Activated CD4-positive, CD25-positive, alpha-beta regulatory T cell treated with anti-CD3 and anti-CD28 coated beads, Interleukin-2, amount 50 U/mL, for 16 hours (primary cell): ENCODE results near the gene FAM180B.
"Not testable (repeated sequence)": the region's sequence is repeated elsewhere in the genome, so short reads cannot be mapped to it uniquely, and the experiment has no call there.

ENCODE experiments used
- DNase-seq: peaks from one replicate; pipeline ENCODE4 v3.0.0-alpha.2; 2020; ENCODE audit warnings: low read depth, low spot score

The FAM180B gene, protein sequence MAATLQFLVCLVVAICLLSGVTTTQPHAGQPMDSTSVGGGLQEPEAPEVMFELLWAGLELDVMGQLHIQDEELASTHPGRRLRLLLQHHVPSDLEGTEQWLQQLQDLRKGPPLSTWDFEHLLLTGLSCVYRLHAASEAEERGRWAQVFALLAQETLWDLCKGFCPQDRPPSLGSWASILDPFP

GRCh38 chr11:47586098-47586855 lies at the start of gene FAM180B:
TSS of gene FAM180B (plus strand) at chr11:47586678. CDS start at chr11:47586769, 91 bp downstream.
- DNase-seq, result no peak

- no peak for DNase-seq
Measured at GRCh38 chr11:47536915-47537314, 49.6 kb upstream of the FAM180B start.

DNA sequence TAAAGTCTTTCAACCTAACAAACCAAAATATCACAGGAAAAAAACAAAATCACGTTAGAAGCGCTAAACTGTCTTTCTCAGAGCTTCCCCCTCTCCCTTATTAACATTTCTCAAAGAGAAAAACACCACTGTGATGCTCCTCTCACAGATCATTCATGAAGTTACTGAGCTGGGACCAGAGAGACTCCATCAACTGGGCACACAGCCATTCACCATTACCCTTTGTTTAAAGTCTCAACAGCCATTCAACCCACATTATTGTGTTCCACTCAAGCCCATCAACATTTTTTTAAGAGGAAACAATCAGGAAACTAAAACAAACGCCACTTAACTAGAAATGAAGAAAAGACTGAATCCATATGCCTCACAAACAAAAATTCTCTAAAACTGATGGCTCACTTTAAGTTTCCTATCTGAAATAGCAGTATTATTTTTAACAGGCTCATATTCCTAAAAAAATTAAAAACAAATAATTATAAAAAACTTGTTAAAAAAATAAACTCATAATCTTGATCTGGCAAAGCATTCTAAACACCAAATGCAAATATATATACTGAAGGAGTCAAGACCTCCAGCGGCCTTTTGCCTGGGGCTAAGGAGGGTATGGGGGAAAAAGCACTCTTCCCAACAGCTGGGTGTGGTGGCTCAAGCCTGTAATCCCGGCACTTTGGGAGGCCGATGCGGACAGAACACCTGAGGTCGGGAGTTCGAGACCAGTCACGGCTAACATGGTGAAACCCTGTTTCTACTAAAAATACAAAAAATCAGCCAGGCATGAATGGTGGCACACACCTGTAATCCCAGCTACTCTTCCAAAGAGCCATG lies 47.5 kb upstream of the FAM180B start:
- no peak for DNase-seq

GRCh38 chr11:47539681-47540039 lies 46.8 kb upstream of the FAM180B start:
- no peak for DNase-seq

DNA sequence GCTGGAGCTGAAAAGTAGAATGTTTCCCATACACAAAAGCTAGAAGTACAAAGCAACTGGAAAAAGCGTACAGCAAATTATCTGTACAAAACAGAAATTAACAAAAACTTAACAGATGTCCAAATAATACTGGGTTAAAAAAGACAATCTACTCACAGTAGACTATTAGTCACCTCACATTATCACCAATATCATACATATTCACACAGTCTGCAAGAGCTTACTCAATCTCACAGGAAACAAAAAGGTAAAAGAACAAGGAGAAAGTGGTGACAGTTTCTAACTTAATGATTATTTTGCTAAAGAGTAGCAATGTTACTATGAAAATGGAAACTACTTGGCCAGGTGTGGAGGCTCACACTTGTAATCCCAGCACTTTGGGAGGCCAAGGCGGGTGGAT lies 45.4 kb upstream of the FAM180B start:
- DNase-seq, result no peak

DNA sequence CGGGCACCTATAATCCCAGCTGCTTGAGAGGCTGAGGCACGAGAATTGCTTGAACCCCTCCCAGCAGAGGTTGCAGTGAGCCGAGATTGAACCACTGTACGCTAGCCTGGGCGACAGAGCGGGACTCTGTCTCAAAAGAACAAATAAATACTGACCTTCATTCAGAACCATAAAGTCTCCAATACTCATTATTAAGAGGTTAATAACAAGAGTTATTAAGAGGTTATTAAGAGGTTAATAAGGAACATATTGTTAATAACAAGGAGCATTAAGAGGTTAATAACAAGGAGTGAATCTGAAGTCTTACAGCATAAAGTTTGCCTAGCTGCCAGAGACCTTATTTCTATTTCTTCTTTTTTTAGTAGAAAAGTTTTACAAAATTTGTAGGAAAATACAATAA lies 41.2 kb upstream of the FAM180B start:
- no peak for DNase-seq

DNA sequence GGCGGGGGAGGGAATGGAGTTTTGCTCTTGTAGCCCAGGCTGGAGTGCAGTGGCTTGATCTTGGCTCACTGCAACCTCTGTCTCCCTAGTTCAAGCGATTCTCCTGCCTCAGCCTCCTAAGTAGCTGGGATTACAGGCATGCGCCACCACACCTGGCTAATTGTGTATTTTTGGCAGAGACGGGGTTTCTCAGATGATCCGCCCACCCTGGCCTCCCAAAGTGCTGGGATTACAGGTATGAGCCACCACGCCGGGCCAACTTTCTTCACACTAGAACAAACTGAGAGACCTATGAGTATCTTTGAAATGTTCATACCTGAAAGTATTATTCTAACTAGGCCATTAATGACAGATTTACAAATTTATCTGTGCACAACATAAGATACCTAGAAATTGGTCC lies 40.2 kb upstream of the FAM180B start:
- DNase-seq, result not testable (repeated sequence)

GRCh38 chr11:47550288-47551047 lies 36.0 kb upstream of the FAM180B start:
- no peak for DNase-seq

DNA sequence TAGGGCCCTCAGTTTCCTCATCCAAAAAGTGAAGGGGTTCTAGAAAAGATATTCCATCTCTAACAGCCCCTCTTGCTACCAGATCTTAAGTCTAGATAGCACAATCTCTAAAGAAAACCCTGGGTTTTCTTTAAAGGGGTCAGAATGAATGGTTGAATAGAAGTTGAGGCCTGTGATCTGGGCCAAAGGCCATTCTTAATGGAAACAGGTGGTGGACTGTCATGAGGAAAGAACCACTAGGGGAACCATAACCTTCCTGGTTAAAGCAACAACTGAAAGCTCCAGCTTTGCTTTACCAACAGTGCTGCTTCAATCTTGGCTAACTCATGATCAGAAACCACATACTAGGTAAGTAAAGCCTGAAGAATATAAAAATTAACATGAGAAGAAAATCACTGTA lies 35.4 kb upstream of the FAM180B start:
- no peak for DNase-seq

DNA sequence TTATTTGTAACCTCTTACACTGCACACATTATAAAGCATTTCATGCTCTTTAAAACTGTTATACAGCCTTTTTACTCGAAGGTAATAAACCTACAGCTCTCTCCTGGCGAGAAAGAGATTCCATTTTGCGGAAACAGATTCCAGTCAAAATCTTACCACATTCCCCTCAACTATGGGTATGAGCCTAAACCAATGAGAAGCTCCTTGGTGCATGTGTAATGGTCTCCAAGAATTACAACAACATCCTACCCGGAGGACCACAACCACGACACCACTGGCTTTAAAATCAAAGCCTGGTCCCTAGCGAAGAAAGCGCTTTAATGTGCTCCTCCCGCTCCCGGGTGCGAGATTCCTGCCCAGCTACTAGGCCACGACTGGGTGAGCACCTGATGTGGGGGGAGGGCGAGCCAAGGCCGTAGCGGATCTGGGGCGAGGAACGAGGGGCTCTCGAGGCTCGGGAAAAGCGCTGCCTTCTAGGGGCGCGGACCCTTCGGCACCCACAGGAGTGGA lies 34.4 kb upstream of the FAM180B start:
- no peak for DNase-seq

DNA sequence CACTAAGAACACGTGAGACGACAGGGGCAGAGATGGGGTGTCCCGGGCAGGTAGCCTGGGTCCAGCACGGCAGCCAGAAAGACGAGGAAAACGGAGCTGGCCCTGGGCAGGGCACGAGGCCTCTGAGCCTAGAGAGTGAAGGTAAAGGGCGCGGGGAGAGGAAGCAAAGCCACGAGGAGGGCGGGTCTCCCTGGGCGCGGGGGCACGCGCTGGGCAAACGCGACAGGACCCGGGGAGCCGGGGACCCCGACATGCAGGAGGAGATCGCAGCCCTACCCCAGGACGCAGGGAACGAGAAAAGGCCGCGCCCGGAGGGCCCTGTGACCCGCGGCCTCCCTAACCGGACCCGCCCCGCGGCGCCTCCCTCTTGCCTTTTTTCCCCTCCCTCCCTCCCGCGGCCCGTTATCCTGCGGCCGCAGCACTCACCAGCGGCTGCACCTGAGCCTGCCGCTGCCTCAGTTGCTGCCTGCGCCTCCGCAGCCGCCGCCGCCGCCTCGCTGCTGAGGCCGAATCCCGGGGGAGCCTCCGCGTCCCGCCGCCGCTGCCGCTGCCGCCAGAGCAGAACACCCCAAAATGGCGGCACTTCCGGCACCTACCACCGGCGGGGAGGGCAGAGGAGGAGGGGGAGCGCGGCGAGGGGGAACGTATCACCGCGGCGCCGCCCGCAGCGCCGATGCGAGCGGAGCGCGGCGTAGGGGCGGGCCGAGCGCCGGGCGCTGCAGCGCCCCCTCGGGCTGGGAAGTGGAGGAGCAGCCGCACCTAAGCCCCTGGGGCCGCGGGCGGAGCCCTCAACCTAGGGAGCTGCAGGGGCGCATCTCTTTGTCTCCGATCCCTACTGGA lies 33.7 kb upstream of the FAM180B start, which contains the start of gene CELF1:
CELF1 (minus strand) TSS at position 567 of the 840 bp plus-strand sequence. CDS start 53,609 bp downstream, outside the sequence.
- DNase-seq, result peak; percentile 89

DNA sequence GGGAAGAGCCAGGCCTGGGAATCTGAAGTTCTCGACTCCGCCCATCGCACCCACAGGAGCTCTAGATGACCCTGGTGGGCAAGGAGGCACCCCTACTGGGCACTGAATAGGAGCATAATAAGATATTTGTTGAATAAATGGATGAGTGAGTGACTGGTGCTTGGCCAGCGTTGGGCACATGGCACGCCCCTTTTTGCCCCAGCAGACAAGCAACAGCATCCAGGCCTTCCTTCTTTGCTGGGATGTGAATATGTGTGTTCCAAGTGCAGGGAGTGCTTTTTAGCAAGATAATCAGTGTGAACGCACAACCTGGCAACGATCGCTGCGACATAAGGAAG lies 33.1 kb upstream of the FAM180B start:
- DNase-seq, result no peak

- DNase-seq, result not testable (repeated sequence)
Measured at GRCh38 chr11:47557004-47557403, 29.5 kb upstream of the FAM180B start.

DNA sequence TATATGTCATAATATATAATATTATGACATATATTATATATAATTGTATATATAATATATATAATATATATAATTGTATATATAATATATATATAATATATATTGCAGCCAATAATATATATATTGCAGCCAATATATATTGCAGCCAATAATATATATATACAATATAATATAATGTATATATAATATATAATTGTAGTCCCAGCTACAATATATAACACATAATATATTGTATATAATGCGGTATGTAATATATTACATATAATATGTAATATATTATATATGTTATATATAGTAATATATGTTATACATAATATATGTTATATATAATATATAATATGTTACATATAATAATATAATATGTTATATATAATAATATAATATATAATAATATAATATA lies 27.8 kb upstream of the FAM180B start:
- no peak for DNase-seq

DNA sequence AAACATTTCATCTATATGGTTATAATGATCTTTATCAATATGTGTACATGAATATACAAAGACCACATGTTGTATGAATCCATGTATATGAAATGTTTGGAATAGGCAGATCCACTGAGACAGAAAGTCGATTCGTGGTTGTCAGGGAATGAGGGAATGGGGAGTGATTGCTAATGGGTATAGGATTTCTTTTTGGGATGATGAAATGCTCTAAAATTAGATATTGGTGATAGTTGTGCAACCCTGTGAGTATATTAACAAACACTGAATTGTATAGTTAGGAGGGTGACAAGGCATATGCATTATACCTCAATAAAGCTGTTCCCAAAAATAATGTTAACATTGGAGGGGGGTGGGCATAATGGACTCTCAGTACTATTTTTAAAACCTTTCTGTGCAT lies 26.1 kb upstream of the FAM180B start:
- no peak for DNase-seq

DNA sequence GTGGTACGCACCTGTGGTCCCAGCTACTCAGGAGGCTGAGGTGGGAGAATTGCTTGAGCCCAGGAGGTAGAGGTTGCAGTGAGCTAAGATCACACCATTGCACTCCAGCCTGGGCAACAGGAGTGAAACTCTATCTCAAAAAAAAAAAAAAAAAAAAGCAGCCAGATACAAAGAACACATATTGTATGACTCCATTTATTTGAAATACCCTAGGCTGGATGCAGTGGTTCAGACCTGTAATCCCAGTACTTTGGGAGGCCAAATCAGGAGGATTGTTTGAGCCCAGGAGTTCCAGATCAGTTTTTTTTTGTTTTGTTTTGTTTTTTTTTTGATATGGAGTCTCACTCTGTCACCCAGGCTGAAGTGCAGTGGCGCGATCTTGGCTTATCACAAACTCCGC lies 24.1 kb upstream of the FAM180B start:
- not testable (repeated sequence) for DNase-seq

DNA sequence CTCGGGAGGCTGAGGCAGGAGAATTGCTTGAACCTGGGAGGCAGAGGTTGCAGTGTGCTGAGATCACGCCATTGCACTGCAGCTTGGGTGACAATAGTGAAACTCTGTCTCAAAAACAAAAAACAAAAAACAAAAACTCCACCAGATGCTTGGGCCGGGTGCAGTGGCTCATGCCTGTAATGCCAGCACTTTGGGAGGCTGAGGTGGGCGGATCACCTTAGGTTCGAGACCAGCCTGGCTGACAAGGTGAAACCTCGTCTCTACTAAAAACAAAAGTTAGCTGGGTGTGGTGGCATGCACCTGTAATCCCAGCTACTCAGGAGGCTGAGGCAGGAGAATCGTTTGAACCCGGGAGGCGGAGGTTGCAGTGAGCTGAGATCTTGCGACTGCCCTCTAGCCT lies 22.1 kb upstream of the FAM180B start:
- not testable (repeated sequence) for DNase-seq

- no peak for DNase-seq
Measured at GRCh38 chr11:47564933-47565339, 21.5 kb upstream of the FAM180B start.

DNA sequence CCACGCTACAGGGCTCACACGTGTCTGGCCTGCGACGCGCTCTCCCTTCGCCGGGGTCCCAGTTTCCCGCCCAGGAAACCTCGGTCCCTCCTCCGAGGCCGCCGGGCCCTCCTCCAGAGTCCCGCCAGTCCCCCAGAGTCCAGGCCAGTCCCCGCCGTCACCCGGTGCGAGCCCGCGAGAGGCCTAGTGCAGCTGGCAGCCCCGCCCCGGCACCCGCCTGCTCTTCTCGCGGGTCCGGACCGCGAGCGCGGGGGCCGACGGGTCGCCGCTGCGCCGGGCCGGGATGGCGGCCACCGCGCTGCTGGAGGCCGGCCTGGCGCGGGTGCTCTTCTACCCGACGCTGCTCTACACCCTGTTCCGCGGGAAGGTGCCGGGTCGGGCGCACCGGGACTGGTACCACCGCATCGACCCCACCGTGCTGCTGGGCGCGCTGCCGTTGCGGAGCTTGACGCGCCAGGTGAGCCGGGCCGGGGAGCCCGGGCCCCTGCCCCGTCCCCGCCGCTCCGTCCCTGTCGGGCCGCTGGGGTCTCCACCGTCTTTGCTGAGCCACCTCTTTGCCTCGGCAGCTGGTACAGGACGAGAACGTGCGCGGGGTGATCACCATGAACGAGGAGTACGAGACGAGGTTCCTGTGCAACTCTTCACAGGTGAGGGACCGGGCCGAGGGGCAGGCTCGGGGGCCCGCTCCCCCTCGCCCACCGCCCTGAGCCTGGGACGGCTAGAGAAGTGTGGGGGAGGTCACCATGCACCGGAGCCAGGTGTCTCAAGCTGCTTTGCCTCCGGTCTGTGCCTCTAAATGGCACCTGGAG lies 20.9 kb upstream of the FAM180B start, which contains the start of gene PTPMT1:
PTPMT1 (plus strand) TSS at position 260 of the 809 bp plus-strand sequence; CDS start at position 284, 24 bp downstream.
- peak; percentile 30 for DNase-seq
